ENCODE results near the gene USP44. TPM values are rescaled to one million over a fixed set of nuclear protein-coding genes. Genes with fewer than 3 reads are reported as not detected.

The USP44 gene
- total and polyA plus RNA-seq, 2 of the 13 experiments (the other 11 are each of a cell fraction or from before 2014, with no cell fraction given): 0.05 to 0.07 TPM

- TF ChIP-seq ZNF775 (CRISPR knock-in tag; IDR thresholded peaks at IDR 0.05; ENCODE audit: borderline replicate concordance) (no peak), ZNF33B (CRISPR knock-in tag; IDR thresholded peaks at IDR 0.05) (no peak; the same call in 1 of the 2 replicates), ZNF451 (CRISPR knock-in tag; IDR thresholded peaks at IDR 0.05) (peak; percentile 90; the same call in 1 of the 2 replicates), GATA4 (IDR thresholded peaks at IDR 0.05; ENCODE audit: borderline replicate concordance, low read depth) (0 out of 2 replicates have a peak, but pooled peaks have one; percentile 43), ZBTB2 (CRISPR knock-in tag; IDR thresholded peaks at IDR 0.05; ENCODE audit: low read depth) (peak; percentile 81; the same call in 1 of the 2 replicates), SP2 (CRISPR knock-in tag; IDR thresholded peaks at IDR 0.05) (peak; percentile 57), HMG20B (CRISPR knock-in tag; conservative IDR thresholded peaks at IDR 0.05) (peak; percentile 77), ZNF530 (CRISPR knock-in tag; IDR thresholded peaks at IDR 0.05; ENCODE audit: low read depth) (peak; percentile 42; the same call in 1 of the 2 replicates), ZNF570 (CRISPR knock-in tag; IDR thresholded peaks at IDR 0.05; ENCODE audit: borderline replicate concordance) (0 out of 2 replicates have a peak, but pooled peaks have one; percentile 11), ZNF160 (CRISPR knock-in tag; IDR thresholded peaks at IDR 0.05) (peak; percentile 45; the same call in 1 of the 2 replicates), ZNF576 (CRISPR knock-in tag; IDR thresholded peaks at IDR 0.05) (no peak), CEBPZ (IDR thresholded peaks at IDR 0.05; ENCODE audit: low read length) (no peak), ZBTB7B (CRISPR knock-in tag; IDR thresholded peaks at IDR 0.05) (no peak), POGK (CRISPR knock-in tag; conservative IDR thresholded peaks at IDR 0.05) (peak; percentile 79; the same call in 1 of the 2 replicates), ZNF607 (CRISPR knock-in tag; IDR thresholded peaks at IDR 0.05; ENCODE audit: borderline replicate concordance) (peak; percentile 53; the same call in 1 of the 2 replicates), ZNF883 (CRISPR knock-in tag; IDR thresholded peaks at IDR 0.05; ENCODE audit: not compliant biosample characterization) (peak; percentile 82), HNRNPUL1 (IDR thresholded peaks at IDR 0.05; ENCODE audit: low read depth, low read length) (no peak), NFIC (IDR thresholded peaks at IDR 0.05; ENCODE audit: low read length) (no peak), ZEB1 (IDR thresholded peaks at IDR 0.05; ENCODE audit: insufficient replicate concordance, low read depth) (no peak), ZBTB43 (CRISPR knock-in tag; conservative IDR thresholded peaks at IDR 0.05) (peak; percentile 72), DMAP1 (CRISPR knock-in tag; IDR thresholded peaks at IDR 0.05) (peak; percentile 92)
Observed at GRCh38 chr12:95473884-95474659, 77.2 kb downstream of the USP44 start, which contains the start of gene METAP2 (continued).

Data from HepG2 (cell line).